Pancreas (tissue), 10 donors: Measurements from ENCODE around the gene TRAFD1. TPM values are rescaled to one million over a fixed set of nuclear protein-coding genes. Genes with fewer than 3 reads are reported as not detected.

Source experiments
- ATAC-seq, 4 donors: fragments of 200-7000 bp; cut with Tn5 transposase; one replicate each; pipeline versions ENCODE4 v1.8.0 to v1.9.1; 2020; ENCODE audit warnings: mild to moderate bottlenecking in 4 of 4, moderate library complexity in 4 of 4
- DNase-seq, 6 donors: peaks; one replicate each; pipeline ENCODE4 v3.0.0-alpha.2; 2020
- FAIRE-seq: peaks from 2 replicates; lab custom pipeline; 2012; peaks lifted over from hg19 to GRCh38; lab: Jason Lieb, UNC
- H3K27ac ChIP-seq, 4 donors: fragments of 200-600 bp; sonication (generic); 1 replicate in 3 of 4; 2 replicates in 1 of 4; pipeline versions ENCODE4 v1.5.0 to v1.8.0; 2020
- H3K27me3 ChIP-seq, 4 donors: fragments of 200-600 bp; one replicate each; pipeline ENCODE4 v1.8.0; 2021
- H3K36me3 ChIP-seq, 3 donors: fragments of 200-600 bp; sonication (generic) in 1 of 3; one replicate each; pipeline versions ENCODE4 v1.5.0 to v1.8.0; 2020 to 2021
- H3K4me1 ChIP-seq, 3 donors: fragments of 200-600 bp; one replicate each; pipeline ENCODE4 v1.8.0; 2021
- H3K4me3 ChIP-seq, 4 donors: fragments of 200-600 bp; sonication (generic) in 2 of 4; one replicate each; pipeline versions ENCODE4 v1.5.0 to v1.8.0; 2020 to 2021
- H3K9me3 ChIP-seq, 4 donors: fragments of 200-600 bp; one replicate each; pipeline ENCODE4 v1.8.0; 2021
- WGBS, 2 donors: extraction: QIAGEN DNeasy Blood & Tissue Kit; methylation state at CpG; one replicate each; pipeline ENCODE4 v1.1.7; 2013; 5-methylcytosine and 5-hydroxymethylcytosine counted together
- intact Hi-C, 3 donors: fragments of 100-400 bp; cut with DNase I; formaldehyde crosslinking; loops; one replicate each; pipeline versions ENCODE4 v1.11.1 to v1.14.2; 2022
- polyA plus RNA-seq, 2 donors: library from polyadenylated mRNA; stranded (reverse); fragments of 200-250 nt; gene quantifications; one replicate each; pipeline ENCODE4 v1.2.3, GENCODE V29; 2013
- total RNA-seq, 6 donors: library from RNA; stranded (reverse); fragmentation: NEBNext Ultra II Directional in 4 of 6; extraction: Animal tissue kit (Norgen Biotek cat#: 25700) in 4 of 6; gene quantifications; one replicate each; pipeline versions ENCODE4 v1.2.1 to v1.2.4, GENCODE V29; 2021 to 2023
- TF ChIP-seq, protein P1 (sequence below), 4 donors: fragments of 200-600 bp; sonication (generic) in 3 of 4; IDR thresholded peaks; one replicate each; pipeline versions ENCODE4 v1.5.0 to v1.8.0; 2021; ENCODE audit warnings: antibody characterized with exemption in 4 of 4
- donor health status: healthy with polysubstance abuse.
- donor health status: DM: no; HTN: no; CAD: no; lungs with moderate emphysema.
- donor health status: DM: no; HTN: no; CAD: no.
- donor health status: control.
- donor health status: control.
- donor health status: Bipolar disorder and iron deficiency.
- donor health status: DM: yes; HTN: yes; CAD: no.
- donor health status: DM: no; HTN: no; CAD: no.
- donor health status: DM: no; HTN: no; CAD: no.
- donor health status: DM: yes; HTN: yes; CAD: no.

The TRAFD1 gene
- total and polyA plus RNA-seq, 8 donors, result 5.9 to 18.2 (median 8.5) TPM

DNA sequence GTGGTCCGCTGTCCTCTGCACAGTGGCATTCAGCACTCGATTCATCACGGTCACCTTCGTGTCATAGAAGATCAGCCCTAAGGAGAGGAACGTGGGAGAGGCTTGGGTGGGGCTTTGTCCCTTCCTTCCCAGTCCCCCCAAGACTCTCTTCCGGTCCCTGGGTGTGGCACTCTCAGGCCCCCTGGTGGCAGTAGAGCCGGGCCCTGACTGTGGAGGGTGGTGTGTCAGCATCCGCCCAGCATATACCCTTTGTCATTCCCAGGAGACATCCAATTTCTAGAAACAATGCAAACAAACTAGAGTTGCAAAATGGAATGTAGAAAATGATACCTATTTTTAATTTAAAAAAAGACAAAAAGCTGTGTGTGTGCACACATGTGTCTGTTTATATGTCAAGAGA, 45.0 kb downstream of the TRAFD1 start:
- 77 to 83% methylated on average over 8 of the region's 8 CpGs for WGBS, 2 donors
- Histone ChIP-seq H3K4me1 (no peaks in the 10 kb centered on the region), H3K4me3 (no peak overlapping the region), H3K36me3 (peaks cover 0 to 19% (median 10%) of the 10 kb centered on the region in 3 donors), H3K9me3 (no peaks in the 10 kb centered on the region), H3K27ac (no peak overlapping the region), H3K27me3 (no peaks in the 10 kb centered on the region)
- ATAC-seq, result peak in 2 of 4 donors; percentile 27 to 36
- TF ChIP-seq, protein P1, sequence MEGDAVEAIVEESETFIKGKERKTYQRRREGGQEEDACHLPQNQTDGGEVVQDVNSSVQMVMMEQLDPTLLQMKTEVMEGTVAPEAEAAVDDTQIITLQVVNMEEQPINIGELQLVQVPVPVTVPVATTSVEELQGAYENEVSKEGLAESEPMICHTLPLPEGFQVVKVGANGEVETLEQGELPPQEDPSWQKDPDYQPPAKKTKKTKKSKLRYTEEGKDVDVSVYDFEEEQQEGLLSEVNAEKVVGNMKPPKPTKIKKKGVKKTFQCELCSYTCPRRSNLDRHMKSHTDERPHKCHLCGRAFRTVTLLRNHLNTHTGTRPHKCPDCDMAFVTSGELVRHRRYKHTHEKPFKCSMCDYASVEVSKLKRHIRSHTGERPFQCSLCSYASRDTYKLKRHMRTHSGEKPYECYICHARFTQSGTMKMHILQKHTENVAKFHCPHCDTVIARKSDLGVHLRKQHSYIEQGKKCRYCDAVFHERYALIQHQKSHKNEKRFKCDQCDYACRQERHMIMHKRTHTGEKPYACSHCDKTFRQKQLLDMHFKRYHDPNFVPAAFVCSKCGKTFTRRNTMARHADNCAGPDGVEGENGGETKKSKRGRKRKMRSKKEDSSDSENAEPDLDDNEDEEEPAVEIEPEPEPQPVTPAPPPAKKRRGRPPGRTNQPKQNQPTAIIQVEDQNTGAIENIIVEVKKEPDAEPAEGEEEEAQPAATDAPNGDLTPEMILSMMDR (IDR thresholded peaks at IDR 0.05), result peak in 1 of 4 donors; percentile 11
- FAIRE-seq, result no peak
- intact Hi-C loops, result no loop called here
- DNase-seq, result peak in 1 of 6 donors; percentile 52

DNA sequence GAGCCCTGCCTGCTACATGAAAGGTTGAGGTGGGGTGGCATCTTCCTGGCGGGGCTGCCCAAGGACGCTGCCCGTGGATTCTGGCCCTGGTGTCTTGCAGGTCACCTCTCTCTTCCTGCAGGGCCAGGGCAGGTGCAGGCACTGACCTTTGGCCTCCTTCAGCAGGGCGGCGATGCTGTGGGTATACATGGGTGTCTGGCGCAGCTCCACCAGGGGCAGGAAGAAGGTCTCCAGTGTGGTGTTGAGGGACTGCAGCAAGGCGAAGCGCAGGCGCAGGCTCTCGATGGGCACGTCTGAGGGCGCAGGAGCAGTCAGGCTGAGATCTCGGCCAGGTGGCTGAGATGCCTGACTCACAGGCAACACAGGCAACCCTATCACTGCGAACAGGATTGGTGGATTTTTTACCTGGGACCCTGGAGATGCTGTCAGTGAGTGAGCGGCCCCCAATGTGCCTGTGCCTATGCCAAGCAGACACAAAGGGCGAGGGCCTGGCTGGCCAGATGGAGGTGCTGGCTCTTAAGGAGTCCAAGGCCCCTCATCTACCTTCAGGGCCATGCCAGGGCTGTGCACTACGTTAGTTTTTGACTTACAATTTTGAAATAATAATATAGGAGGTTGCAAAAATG, 45.7 kb downstream of the TRAFD1 start:
- DNase-seq (peak in 2 of 6 donors; percentile 31 to 51), FAIRE-seq (no peak), ATAC-seq (no peak)
- no peak overlapping the region for H3K27ac ChIP-seq
- WGBS, 2 donors, result 93 to 95% methylated on average over 17 of the region's 17 CpGs
- H3K27me3 ChIP-seq, result no peaks in the 10 kb centered on the region
- H3K4me1 ChIP-seq, result no peaks in the 10 kb centered on the region
- H3K9me3 ChIP-seq, result no peaks in the 10 kb centered on the region
- intact Hi-C loops, result no loop called here
- H3K4me3 ChIP-seq, result no peak overlapping the region
- TF ChIP-seq, protein P1 (IDR thresholded peaks at IDR 0.05), result no peak
- H3K36me3 ChIP-seq, result peaks cover 0 to 26% (median 14%) of the 10 kb centered on the region in 3 donors

DNA sequence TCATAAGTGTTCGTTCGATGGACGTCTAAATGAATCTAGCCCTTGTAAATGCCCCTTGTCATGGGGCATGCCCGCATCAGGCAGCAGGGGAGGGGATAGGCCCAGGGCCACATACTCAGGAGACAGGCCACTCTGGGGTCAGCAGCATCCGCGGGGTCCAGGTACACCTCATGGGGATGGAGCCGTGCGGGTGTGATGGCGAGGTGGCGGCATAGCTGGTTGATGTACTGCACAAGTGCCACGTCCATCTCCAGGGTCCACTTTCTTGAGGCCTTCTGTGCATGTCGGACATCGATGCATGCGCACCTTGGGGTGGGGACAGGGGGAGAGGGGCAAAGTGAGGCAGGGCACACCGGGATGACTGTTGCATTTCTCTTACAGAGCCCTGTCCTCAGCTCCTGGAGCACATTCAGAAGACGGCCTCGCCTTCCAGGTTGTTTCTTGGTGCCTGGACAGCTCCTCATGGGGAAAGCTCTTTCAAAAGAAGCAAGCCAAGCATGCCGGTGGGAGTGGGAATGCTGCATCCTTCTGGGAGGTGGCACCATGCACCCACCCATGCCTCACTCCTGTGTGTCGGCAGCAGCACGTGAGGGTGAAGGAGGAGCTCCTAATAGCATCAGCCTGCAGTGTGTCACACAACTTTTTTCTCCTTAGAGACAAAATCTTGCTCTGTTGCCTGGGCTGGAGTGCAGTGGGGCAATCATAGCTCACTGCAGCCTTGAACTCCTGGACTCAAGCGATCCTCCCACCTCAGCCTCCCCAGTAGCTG, 47.4 kb downstream of the TRAFD1 start:
- Histone ChIP-seq H3K9me3 (no peaks in the 10 kb centered on the region), H3K27ac (no peak overlapping the region), H3K4me3 (no peak overlapping the region), H3K27me3 (no peaks in the 10 kb centered on the region), H3K4me1 (no peaks in the 10 kb centered on the region), H3K36me3 (peaks cover 0 to 33% (median 21%) of the 10 kb centered on the region in 3 donors)
- intact Hi-C loops, result no loop called here
- TF ChIP-seq, protein P1 (IDR thresholded peaks at IDR 0.05), result no peak
- DNase-seq, result peak in 2 of 6 donors; percentile 11 to 33
- 96 to 97% methylated on average over 21 of the region's 21 CpGs for WGBS, 2 donors
- ATAC-seq, result no peak
- no peak for FAIRE-seq

DNA sequence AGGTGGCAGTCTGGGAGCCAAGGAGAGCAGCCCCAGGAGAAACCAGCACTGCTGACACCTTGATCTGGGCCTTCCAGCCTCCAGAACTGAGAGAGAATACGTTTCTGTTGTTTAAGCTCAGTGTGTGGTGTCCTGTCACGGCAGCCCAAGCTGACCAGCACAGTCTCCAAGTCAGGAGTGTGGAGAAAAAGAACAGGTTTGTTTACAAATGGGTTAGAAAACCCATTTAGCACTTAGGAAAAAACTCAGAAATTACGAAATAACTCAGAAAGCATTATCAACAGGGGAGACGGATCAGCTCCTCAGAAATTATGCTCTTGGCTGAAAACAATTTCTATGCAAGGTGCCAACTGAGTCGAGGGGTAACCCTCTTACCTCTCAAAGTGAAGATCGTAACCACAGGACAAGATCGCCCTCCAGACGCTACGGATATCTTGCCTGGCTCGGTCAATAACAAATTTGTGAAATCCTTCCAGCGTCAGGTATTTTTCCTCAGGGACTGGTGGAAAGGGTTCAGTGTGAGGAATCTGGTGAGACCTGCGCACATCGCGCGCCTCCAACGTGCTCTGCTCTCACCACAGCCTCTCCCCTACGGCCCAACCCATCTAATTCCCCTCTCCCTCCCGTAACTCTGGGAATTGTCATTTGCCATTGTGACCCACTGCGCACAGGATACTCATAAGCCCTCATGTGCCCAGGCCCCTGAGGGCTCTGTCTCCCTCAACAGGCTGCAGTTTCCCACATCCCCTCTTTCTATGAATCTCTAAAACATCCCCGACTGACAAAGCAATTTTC, 50.2 kb downstream of the TRAFD1 start:
- Histone ChIP-seq H3K27me3 (no peaks in the 10 kb centered on the region), H3K36me3 (peaks cover 0 to 47% (median 28%) of the 10 kb centered on the region in 3 donors), H3K27ac (no peak overlapping the region), H3K9me3 (no peaks in the 10 kb centered on the region), H3K4me3 (no peak overlapping the region), H3K4me1 (no peaks in the 10 kb centered on the region)
- TF ChIP-seq, protein P1 (IDR thresholded peaks at IDR 0.05), result no peak
- intact Hi-C loops, result no loop called here
- FAIRE-seq (no peak), ATAC-seq (no peak), DNase-seq (peak in 1 of 6 donors; percentile 24)
- 94 to 95% methylated on average over 20 of the region's 20 CpGs for WGBS, 2 donors
